Loucy (cell line): ENCODE data around the gene SEC22C.
A peak's percentile ranks its signal among the peaks of the same experiment; 100 is the strongest.

ENCODE experiments used
- H2AFZ ChIP-seq: fragments of 200-600 bp; sonication (generic); 2 replicates; pipeline ENCODE4 v1.6.0; 2016; ENCODE audit warnings: antibody characterized with exemption, mild to moderate bottlenecking, low read length, moderate library complexity
- H3F3A ChIP-seq: fragments of 200-600 bp; 2 replicates; pipeline ENCODE4 v1.6.0; 2016; ENCODE audit warnings: antibody characterized with exemption, low read depth, mild to moderate bottlenecking
- H3K27me3 ChIP-seq: fragments of 200-600 bp; sonication (generic); 2 replicates; pipeline ENCODE4 v1.6.1; 2014; ENCODE audit warnings: low read length, mild to moderate bottlenecking; ENCODE audit not compliant: insufficient read depth, poor library complexity, severe bottlenecking
- H3K36me3 ChIP-seq: fragments of 200-600 bp; sonication (generic); 2 replicates; pipeline ENCODE4 v1.6.1; 2016; ENCODE audit warnings: low read length; ENCODE audit not compliant: insufficient read depth
- H3K4me1 ChIP-seq: fragments of 200-600 bp; sonication (generic); 2 replicates; pipeline ENCODE4 v1.5.1; 2014; ENCODE audit warnings: low read length, mild to moderate bottlenecking; ENCODE audit not compliant: insufficient read depth, poor library complexity, severe bottlenecking
- H3K4me2 ChIP-seq: fragments of 200-600 bp; sonication (generic); 2 replicates; pipeline ENCODE4 v1.6.0; 2014; ENCODE audit warnings: antibody characterized with exemption, low read length, low read depth, mild to moderate bottlenecking; ENCODE audit not compliant: poor library complexity, severe bottlenecking
- H3K4me3 ChIP-seq: fragments of 200-600 bp; sonication (generic); 2 replicates; pipeline ENCODE4 v1.5.1; 2014; ENCODE audit warnings: low read length, mild to moderate bottlenecking, mixed read lengths; ENCODE audit not compliant: poor library complexity, severe bottlenecking
- H3K79me2 ChIP-seq: fragments of 200-600 bp; sonication (generic); 2 replicates; pipeline ENCODE4 v1.6.1; 2014; ENCODE audit warnings: low read length; ENCODE audit not compliant: insufficient read depth
- H3K9ac ChIP-seq: fragments of 200-600 bp; sonication (generic); 2 replicates; pipeline ENCODE4 v1.6.0; 2014; ENCODE audit warnings: mild to moderate bottlenecking, low read depth, low read length, moderate library complexity; ENCODE audit not compliant: poor library complexity, severe bottlenecking
- H3K9me2 ChIP-seq: fragments of 200-600 bp; sonication (generic); replicated peaks from 2 replicates; pipeline ENCODE4 v1.6.1; 2016; ENCODE audit warnings: low read depth, low read length, mixed read lengths
- H3K9me3 ChIP-seq: fragments of 200-600 bp; sonication (generic); 2 replicates; pipeline ENCODE4 v1.6.1; 2014; ENCODE audit warnings: mild to moderate bottlenecking, antibody characterized with exemption, low read length, low read depth; ENCODE audit not compliant: insufficient read depth
- H4K20me1 ChIP-seq: fragments of 200-600 bp; sonication (generic); 2 replicates; pipeline ENCODE4 v1.6.0; 2014; ENCODE audit warnings: antibody characterized with exemption, low read length, mild to moderate bottlenecking; ENCODE audit not compliant: insufficient read depth, poor library complexity, severe bottlenecking
- CTCF ChIP-seq: fragments of 200-600 bp; sonication (generic); conservative IDR thresholded peaks from 2 replicates; pipeline ENCODE4 v1.5.1; 2014; ENCODE audit warnings: mild to moderate bottlenecking, antibody characterized with exemption, low read length
- EZH2phosphoT487 ChIP-seq: fragments of 200-600 bp; IDR thresholded peaks from 2 replicates; pipeline ENCODE4 v1.6.1; 2018; ENCODE audit warnings: antibody characterized with exemption, mild to moderate bottlenecking, moderate library complexity, borderline replicate concordance

SEC22C gene

GRCh38 chr3:42519568-42519962, 62.2 kb downstream of the SEC22C start:
- H3K27me3 ChIP-seq = no peaks in the 10 kb centered on the region
- no peaks in the 10 kb centered on the region for H3K36me3 ChIP-seq
- no peak overlapping the region for H3K4me3 ChIP-seq
- no peaks in the 10 kb centered on the region for H3K9me2 ChIP-seq
- H3K79me2 ChIP-seq = no peaks in the 10 kb centered on the region
- no peaks in the 10 kb centered on the region for H3F3A ChIP-seq
- no peaks in the 10 kb centered on the region for H3K4me1 ChIP-seq
- H4K20me1 ChIP-seq = no peaks in the 10 kb centered on the region
- no peak for TF ChIP-seq CTCF
- no peak for TF ChIP-seq EZH2phosphoT487
- no peak overlapping the region for H3K9ac ChIP-seq
- H2AFZ ChIP-seq = no peak overlapping the region
- no peaks in the 10 kb centered on the region for H3K9me3 ChIP-seq
- no peak overlapping the region for H3K4me2 ChIP-seq

GRCh38 chr3:42518800-42519567, 62.8 kb downstream of the SEC22C start:
- Histone ChIP-seq H4K20me1 (no peaks in the 10 kb centered on the region), H3K9ac (no peak overlapping the region), H3K4me3 (no peak overlapping the region), H3F3A (no peaks in the 10 kb centered on the region), H3K9me2 (no peaks in the 10 kb centered on the region), H3K9me3 (no peaks in the 10 kb centered on the region), H3K4me1 (no peaks in the 10 kb centered on the region), H3K4me2 (no peak overlapping the region), H3K79me2 (no peaks in the 10 kb centered on the region), H3K36me3 (no peaks in the 10 kb centered on the region), H3K27me3 (no peaks in the 10 kb centered on the region), H2AFZ (0 out of 2 replicates have a peak overlapping the region, but pooled peaks have one; percentile 24)
- TF ChIP-seq EZH2phosphoT487 (no peak), CTCF (peak; percentile 80)

GRCh38 chr3:42517117-42517516, 64.7 kb downstream of the SEC22C start:
- H3K79me2 ChIP-seq = no peaks in the 10 kb centered on the region
- no peaks in the 10 kb centered on the region for H4K20me1 ChIP-seq
- H3K4me3 ChIP-seq = no peak overlapping the region
- H3K9me3 ChIP-seq = no peaks in the 10 kb centered on the region
- H2AFZ ChIP-seq = no peak overlapping the region
- TF ChIP-seq EZH2phosphoT487 = no peak
- no peak for TF ChIP-seq CTCF
- no peak overlapping the region for H3K9ac ChIP-seq
- no peaks in the 10 kb centered on the region for H3F3A ChIP-seq
- no peaks in the 10 kb centered on the region for H3K9me2 ChIP-seq
- H3K4me1 ChIP-seq = peaks cover 3% of the 10 kb centered on the region
- H3K36me3 ChIP-seq = no peaks in the 10 kb centered on the region
- H3K27me3 ChIP-seq = no peaks in the 10 kb centered on the region
- no peak overlapping the region for H3K4me2 ChIP-seq
